TTC549 (cell line): Measurements from ENCODE around the gene CBLC.
"Not testable (repeated sequence)": the region's sequence is repeated elsewhere in the genome, so short reads cannot be mapped to it uniquely, and the experiment has no call there.

Experiments
- FAIRE-seq: peaks from 2 replicates; lab custom pipeline; 2012; peaks lifted over from hg19 to GRCh38; lab: Jason Lieb, UNC

Gene CBLC

DNA sequence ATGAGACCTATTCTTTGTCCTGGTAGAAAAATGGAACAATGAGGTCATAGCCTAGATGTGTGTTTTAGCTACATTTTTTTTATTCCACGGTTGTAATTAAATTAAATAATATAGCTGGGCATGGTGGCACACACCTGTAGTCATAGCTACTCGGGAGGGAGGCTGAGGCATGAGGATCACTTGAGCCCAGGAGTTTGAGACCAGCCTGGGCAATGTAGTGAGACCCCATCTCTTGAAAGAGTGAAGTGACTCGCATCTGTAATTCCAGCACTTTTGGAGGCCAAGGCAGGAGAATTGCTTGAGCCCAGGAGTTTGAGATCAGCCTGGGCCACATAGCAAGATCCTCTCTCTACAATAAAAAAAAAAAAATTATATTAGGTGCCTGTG is 11.7 kb upstream of the CBLC start:
- FAIRE-seq = no peak

DNA sequence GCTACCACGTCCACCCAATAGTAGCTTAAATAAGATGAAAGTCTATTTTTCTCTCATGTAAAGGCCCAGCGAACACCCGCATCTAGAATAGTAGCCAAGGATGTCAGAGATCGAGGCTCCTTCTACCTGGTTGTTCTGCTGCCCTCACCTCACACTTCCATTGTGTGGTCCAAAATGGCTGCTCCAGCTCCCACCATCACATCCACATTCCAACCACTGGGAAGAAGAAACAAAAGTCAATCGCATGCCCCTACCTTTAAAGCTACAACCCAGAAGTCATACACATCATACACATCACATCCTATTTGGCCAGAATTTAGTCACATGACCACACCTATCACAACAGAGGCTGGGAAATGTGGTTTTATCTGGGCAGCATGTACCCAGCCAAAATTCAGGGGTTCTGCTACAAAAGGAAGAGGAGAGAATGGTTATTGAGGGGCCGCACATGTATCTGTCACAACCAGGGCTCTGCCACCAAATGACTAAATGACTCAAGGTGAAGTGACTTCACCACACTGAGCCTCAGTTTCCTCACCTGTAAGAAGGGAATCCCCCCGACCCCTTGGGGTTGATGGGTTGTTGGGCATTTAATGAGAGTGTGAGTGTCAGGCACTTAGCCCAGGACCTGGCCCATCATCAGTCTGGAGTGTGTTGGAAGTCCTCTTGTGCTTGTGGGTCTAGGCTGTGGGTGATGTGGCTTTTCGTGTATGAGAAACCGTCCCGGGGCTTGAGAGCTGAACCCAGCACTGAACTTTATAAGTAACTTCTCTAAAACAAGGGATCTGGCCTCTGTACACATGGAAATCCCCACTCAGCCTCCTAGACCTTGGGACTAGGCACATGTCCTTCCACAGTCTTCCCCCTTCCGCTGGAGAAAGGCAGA is 10.2 kb upstream of the CBLC start:
- FAIRE-seq = no peak

DNA sequence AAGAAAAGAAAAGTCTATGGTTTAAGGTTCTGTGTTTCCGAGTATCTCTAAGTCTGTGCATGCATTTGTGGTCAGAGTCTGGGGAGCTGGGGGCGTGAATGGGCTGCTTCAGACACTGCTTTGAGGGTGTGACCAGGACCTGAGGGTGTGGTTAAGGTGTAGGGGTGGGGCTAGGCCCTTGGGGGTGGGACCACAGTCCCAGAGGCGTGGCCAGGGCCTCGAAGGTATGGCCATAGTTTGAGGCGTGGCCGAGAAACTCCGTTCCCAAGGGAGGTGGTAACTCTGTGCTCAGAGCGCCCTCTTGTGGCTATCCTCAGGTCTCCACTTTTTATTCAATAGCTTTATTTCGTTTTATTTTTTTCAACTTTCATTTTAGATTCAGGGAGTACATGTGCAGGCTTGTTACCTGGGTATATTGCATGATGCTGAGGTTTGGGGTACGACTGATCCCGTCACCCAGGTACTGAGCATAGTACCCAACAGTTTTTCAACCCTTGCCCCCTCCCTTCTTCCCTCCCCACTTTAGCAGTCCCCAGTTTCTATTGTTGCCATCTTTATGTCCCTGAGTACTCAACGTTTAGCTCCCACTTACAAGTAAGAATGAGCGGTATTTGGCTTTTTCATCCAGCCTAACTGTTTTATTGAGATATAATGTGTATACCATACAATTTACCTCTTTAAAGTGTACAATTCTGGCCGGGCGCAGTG is 7.0 kb upstream of the CBLC start:
- peak; percentile 96 for FAIRE-seq

DNA sequence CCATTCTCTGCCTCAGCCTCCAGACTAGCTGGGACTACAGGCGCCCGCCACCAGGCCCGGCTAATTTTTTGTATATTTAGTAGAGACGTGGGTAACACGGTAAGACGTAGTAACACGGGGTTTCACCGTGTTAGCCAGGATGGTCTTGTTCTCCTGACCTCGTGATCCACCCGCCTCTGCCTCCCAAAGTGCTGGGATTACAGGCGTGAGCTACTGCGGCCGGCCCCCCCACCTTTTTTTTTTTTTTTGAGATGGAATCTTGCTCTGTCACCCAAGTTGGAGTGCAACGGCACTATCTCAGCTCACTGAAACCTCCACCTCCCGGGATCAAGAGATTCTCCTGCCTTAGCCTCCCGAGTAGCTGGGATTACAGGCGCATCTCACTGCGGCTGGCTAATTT is 5.5 kb upstream of the CBLC start:
- FAIRE-seq = not testable (repeated sequence)

DNA sequence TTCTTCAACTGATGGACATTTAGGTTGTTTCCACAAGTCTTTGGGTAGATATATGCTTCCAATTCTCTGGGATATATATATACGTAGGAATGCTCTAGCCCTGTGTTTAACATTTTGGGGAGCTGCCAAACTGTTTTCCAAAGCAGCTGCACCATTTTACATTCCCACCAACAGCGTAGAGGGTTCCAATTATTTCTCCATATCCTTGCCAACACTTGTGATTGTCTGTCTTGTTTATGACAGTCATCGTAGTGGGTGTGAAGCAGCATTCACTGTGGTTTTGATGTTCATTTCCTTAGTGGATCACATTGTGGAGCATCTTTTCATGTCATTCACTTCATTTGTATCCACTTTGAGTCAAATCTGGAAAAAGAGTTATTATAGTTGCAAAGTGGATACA is 4.7 kb upstream of the CBLC start:
- FAIRE-seq = no peak

DNA sequence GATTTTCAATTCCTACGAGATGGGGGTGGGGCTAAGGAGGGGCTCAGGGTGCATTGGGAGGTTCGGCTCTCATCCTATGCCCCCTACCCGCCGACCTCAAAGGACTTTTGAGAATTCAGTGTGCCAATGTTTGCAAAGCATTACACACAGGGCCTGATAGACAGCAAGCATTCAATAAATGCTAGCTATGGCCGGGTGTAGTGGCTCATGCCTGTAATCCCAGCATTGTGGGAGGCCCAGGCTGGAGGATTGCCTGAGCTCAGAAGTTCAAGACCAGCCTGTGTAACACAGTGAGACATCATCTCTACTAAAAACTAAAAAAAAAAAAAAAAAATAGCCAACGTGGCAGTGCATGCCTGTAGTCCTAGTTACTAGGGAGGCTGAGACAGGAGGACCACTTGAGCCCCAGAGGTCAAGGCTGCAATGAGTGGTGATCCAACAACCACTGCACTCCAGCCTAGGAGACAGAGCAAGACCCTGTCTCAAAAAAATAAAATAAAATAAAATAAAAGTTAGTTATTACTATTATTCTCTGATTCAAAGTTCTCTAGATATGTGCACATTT is 1.9 kb upstream of the CBLC start:
- no peak for FAIRE-seq

DNA sequence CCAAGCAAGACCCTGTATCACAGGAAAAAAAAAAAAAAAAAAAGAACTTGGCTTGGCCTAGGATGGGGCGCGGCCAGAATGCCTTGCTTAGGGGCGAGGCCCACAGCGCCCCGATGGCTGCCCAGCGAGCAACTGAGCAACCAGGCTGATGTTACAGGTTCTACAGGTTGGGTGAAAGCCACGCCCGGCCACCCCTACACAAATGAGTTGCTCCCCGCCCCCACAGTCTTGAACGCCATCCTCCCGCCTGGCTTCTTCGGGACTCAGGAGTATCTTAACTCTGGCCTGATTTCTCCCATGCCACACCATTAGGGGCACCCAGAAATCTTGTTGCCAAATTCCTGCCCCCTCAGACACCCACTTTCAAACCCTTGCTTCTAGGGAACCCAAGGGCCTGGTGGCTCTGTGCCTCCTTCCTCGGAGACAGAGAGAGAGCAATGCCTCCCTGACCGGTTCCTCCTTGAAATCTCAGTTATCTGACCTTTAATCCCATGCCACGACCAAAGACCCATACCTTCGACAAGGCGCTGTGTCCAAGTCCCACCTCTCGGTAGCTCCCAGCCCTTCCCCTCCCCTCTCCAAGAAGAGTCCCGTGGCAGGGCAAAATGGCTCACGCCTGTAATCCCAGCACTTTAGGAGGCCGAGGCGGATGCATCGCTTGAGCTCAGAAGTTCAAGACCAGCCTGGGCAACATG is 1.1 kb upstream of the CBLC start:
- no peak for FAIRE-seq

DNA sequence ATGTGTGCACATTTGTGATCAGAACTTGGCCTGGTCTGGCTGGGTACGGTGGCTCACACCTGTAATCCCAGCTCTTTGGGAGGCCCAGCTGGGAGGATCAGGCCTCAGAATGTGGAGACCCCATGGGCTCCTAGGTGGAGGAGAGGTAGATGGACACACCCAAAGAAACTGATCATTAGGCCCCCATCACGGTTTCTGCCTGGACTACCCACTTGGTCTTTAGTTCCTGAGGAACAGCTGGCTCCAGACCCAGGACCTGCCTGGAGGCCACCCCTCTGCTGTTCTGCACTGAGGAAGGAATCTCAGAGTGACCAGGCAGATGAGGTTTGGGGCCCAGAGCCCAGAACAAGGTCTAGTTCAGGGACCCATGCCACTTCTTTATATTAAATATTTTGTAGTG is 1.5 kb downstream of the CBLC start:
- FAIRE-seq = no peak

DNA sequence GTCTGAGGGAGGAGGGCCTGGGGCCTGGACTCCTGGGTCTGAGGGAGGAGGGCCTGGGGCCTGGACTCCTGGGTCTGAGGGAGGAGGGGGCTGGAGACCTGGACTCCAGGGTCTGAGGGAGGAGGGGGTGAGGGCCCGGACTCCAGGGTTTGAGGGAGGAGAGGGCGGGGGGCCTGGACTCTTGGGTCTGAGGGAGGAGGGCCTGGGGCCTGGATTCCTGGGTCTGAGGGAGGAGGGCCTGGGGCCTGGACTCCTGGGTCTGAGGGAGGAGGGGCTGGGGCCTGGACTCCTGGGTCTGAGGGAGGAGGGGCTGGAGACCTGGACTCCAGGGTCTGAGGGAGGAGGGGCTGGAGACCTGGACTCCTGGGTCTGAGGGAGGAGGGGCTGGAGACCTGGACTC is 4.0 kb downstream of the CBLC start:
- FAIRE-seq = not testable (repeated sequence)

DNA sequence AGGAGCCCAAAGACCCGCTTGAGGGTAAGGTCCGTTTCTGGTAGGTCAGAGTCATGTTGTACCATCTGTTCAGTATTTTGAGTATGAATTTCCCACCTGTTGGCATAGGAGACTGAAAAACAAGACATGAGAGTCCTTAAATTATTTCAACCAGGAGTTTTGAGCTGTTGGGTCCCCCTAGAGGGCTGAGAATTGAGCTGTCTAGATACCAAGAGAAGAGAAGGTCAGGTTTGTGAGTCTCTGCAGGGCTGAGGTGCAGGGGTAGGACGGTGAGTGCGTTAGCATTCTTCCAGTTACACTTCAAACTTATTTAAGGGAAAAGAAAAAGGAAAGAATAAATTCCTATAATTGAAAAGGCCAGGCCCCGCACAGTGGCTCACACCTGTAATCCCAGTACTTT is 5.0 kb downstream of the CBLC start:
- no peak for FAIRE-seq

DNA sequence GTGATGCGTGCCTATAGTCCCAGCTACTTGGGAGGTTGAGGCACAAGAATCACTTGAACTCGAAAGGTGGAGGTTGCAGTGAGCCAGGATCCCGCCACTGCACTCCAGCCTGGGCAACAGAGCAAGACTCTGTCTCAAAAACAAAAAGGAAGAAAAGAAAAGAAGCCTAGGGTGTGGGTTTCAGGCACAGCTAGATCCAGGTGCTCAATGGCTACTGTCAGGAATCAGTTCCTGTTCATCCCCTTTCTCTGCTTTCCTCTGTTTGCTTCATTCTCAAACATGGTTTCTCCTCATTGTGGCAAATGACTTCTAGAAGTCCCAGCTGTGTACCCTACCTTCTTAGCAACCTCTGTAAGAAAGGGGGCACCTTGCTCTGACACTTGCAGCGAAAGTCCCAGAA is 5.9 kb downstream of the CBLC start:
- no peak for FAIRE-seq

DNA sequence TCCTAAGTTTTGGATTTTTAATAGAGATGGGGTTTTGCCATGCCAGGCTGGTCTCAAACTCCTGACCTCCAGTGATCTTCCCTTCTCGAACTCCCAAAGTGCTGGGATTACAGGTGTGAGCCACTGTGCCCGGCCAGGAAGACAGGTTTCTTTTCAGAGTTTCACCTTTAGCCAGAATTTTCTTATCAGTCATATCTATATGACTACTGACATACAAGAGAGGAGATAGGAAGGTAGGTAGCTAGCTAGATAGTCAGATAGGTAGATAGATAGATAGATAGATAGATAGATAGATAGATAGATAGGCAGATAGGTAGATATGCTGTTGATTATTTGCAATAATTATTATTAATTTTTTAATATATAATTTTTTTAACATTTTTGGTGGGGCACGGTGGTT is 7.6 kb downstream of the CBLC start:
- no peak for FAIRE-seq

DNA sequence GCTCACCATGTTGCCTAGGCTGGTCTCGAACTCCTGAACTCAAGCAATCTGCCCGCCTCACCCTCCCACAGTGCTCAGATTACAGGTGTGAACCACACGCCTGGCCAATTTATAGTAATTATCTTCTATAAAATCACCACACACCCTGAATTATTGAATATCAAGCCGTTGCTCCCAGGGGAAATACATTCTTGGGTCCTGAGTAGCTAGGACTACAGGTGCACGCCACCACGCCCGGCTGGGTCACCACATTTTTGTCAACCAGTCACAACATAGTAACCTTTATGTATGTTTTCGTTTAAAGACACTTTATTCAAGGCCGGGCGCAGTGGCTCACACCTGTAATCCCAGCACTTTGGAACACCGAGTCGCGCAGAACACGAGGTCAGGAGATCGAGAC is 8.3 kb downstream of the CBLC start:
- FAIRE-seq = no peak

DNA sequence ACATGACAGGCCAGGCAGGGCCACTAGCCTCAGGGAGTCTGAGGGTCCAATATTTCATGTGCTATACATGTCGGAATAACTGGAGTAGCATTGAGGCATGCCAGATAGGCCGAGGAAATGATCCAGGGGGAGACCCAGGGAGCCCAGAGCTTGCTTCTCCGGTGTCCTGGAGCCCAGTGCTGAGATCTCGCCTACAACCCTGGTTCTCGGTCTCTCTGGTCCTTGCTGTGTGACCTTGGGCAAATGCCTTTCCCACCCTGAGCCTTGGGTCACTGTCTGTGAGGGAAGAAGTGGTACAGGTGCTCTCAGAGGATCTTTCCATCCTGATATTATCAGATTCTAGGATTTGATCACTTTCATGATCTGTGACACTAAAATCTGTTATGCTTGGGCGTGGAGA is 11.3 kb downstream of the CBLC start:
- FAIRE-seq = no peak

DNA sequence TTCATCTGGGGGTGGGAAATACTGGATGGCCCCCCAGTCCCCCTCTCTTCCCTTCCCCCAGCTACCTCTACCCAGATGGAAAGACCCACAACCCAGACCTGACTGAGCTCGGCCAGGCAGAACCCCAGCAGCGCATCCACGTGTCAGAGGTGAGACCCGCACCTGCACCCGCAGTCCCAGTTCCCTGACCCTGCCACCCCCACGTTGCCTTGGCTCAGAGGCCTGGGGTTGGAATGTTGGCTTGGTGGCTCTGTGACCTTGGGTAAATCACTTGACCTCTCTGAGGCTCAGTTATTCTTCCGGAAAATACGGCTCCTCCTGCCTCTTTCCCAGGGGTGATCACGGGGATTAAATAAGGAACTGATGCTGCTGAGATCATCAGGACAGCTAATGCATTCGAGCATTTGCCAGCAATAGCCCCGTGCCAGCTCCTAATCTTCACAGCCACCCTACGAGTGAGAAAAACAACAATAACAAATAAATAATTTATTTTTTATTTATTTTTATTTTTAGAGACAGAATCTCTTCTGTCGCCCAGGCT is 12.3 kb downstream of the CBLC start:
- no peak for FAIRE-seq

DNA sequence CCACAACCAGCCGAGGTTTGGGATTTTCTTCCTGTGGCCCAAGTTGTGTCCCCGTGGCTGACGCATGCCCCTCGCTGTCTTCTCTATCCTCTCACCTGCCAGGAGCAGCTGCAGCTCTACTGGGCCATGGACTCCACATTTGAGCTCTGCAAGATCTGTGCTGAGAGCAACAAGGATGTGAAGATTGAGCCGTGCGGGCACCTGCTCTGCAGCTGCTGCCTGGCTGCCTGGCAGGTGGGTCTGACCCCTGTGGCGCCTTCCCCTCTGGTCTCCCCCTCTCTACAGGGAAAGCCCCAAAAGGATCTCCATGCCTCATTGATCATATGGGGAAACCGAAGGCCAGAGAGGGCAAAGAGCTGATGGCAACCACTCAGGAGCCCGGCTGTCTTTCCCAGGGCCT is 14.6 kb downstream of the CBLC start:
- no peak for FAIRE-seq

DNA sequence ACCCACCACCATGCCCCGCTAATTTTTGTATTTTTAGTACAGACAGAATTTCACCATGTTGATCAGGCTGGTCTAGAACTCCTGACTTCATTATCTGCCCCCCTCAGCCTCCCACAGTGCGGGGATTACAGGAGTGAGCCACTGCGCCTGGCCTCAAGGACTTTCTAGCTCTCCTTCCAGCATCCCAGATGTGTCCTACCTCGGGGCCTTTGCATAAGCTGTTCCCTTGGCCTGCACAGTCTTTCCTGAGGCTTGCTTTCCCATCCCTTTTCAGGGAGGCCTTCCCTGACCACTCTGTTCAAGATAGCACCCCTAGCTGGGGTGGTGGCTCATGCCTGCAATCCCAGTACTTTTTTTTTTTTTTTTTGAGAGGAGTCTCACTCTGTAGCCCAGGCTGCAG is 16.9 kb downstream of the CBLC start:
- FAIRE-seq = no peak

DNA sequence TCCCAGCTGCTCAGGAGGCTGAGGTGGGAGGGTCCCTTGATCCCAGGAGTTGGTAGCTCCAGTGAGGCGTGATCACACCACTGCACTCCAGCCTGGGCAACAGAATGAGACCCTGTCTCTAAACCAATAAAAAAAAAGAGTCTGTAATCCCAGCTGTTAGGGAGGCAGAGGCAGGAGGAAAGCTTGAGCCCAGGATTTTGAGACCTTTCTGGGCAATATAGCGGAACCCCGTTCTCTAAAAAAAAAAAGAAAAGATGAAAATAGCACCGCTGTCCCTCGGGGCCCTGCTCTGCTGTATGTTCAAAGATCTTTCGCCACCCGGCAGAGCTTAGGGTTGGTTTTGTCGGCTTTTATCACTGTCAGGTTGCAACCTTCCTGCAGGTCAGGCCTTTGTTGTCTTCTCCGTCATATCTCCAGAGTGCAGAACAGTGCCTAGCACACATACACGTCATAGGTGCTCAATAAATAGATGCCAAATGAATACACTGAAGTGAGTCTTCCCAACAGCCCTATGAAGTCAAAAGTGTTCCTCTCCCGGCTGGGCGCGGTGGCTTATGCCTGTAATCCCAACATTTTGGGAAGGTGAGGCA is 17.8 kb downstream of the CBLC start:
- no peak for FAIRE-seq

DNA sequence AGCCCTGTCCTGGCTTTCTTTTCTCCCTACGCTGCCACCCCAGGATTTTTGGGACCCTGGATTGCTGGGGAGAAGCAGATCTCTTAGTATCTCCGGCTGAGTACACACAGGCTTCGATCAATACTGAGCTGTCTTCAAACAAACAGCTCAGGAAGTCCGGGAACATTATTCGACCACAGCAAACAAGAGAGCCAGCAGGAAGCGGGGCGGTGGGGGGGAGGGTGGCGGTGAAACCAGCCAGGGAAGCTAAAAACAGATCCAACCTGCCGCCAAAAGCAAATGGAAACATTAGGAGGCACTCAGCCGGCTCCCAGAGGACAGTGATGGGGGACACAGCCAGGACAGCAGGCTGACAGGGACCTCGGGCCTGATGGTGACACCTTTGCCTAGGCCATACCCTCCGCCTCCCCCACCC is 19.0 kb downstream of the CBLC start:
- no peak for FAIRE-seq

DNA sequence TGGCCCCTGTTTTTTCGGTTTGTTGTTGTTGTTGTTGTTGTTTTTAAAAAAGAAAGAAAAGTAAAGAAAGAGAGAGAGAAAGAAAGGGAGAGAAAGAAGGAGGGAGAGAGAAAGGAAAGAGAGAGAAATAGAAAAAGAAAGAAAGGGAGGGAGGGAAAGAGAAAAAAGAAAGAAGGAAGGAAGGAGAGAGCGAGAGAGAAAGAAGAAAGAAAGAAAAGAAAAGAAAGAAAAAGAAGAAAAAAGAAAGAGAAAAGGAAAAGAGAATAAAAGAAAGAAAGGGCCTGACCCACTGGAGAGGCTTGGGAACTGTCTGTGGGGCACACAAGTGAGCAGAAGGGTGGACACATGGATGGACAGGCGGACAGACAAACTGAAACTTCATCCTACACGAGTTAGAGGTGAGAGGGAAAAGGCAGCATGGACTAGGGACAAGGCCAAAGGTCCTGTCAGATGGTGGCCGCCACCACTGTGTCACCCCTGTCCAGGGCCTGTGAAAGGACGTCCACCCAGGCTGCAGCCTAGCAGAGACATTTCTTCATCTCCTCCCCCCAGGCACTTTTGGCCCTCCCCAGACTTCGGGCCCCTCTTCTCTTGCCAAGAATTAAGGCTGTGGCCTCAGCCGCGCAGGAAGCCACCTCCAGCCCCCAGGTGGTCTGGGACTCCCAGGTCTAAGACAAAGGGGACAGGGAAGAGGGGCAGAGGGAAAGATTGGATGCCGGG is 22.1 kb downstream of the CBLC start:
- no peak for FAIRE-seq

DNA sequence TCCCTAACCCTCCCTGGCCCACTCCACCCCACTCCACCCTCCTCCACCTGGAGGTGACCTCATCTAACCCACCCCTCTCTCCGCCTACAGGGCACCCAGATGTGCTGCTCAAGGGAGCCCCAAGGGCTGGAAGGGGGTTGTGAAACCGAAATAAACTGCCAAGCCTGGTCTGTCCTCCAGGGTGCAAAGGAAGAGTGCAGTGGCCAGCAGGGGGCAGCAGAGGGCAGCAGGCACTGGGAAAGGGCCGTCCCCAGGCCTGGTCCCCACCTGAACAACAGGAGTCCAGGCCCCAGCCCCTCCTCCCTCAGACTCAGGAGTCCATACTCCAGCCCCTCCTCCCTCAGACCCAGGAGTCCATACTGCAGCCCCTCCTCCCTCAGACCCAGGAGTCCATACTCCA is 22.8 kb downstream of the CBLC start:
- no peak for FAIRE-seq
